DOHH2 (cell line): ENCODE measurements around the gene LCE2B.

Experiments used
- EZH2phosphoT487 ChIP-seq: fragments of 200-600 bp; sonication (generic); IDR thresholded peaks from 2 replicates; pipeline ENCODE4 v1.6.1; 2017; ENCODE audit warnings: borderline replicate concordance, mild to moderate bottlenecking, antibody characterized with exemption, low read length, moderate library complexity, mixed read lengths
- TF ChIP-seq, protein P1 (sequence below): fragments of 200-600 bp; sonication (generic); IDR thresholded peaks from one replicate; pipeline ENCODE4 v1.5.1; 2014; ENCODE audit warnings: antibody characterized with exemption, mild to moderate bottlenecking, low read depth, low read length; ENCODE audit not compliant: poor library complexity, severe bottlenecking

DNA sequence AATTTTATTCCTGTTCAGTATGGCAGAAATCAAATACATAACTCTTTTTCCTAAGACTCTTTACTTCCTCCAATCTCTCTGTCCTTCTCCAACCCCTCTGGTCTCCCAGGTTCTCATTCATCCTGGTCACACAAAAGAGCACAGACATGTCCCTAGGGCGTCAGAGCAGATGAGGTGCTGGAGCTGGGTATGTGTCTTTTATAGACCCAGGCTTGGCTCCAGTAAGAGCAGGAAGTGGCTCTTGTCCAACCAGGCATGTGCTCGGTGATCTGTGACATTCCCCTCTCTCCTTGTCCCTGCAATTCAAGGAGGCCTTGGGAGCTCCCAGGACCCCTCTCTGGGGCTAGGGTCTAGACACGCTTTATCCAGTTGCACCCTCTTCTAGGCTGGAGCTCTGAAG is 40.8 kb upstream of the LCE2B start:
- TF ChIP-seq, protein P1, sequence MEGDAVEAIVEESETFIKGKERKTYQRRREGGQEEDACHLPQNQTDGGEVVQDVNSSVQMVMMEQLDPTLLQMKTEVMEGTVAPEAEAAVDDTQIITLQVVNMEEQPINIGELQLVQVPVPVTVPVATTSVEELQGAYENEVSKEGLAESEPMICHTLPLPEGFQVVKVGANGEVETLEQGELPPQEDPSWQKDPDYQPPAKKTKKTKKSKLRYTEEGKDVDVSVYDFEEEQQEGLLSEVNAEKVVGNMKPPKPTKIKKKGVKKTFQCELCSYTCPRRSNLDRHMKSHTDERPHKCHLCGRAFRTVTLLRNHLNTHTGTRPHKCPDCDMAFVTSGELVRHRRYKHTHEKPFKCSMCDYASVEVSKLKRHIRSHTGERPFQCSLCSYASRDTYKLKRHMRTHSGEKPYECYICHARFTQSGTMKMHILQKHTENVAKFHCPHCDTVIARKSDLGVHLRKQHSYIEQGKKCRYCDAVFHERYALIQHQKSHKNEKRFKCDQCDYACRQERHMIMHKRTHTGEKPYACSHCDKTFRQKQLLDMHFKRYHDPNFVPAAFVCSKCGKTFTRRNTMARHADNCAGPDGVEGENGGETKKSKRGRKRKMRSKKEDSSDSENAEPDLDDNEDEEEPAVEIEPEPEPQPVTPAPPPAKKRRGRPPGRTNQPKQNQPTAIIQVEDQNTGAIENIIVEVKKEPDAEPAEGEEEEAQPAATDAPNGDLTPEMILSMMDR = no peak
- TF ChIP-seq EZH2phosphoT487 = no peak
